Stomach (tissue), 9 donors: ENCODE data around the gene FAM241B. TPM values are rescaled to one million over a fixed set of nuclear protein-coding genes. Genes with fewer than 3 reads are reported as not detected.

ENCODE experiments used
- DNase-seq, 2 donors: peaks; one replicate each; pipeline versions ENCODE4 v3.0.0 to v3.0.0-alpha.2; 2013 to 2019
- H3K27ac ChIP-seq, 5 donors: fragments of 200-600 bp in 4 of 5; sonication (generic) in 4 of 5; one replicate each; pipeline ENCODE4 v1.5.1; 2013 to 2019; ENCODE audit warnings: mild to moderate bottlenecking in 1 of 5, moderate library complexity in 1 of 5
- H3K27me3 ChIP-seq, 3 donors: fragments of 200-600 bp; sonication (generic); one replicate each; pipeline ENCODE4 v1.5.1; 2017 to 2019; ENCODE audit warnings: mixed run types in 1 of 3
- H3K36me3 ChIP-seq, 4 donors: fragments of 200-600 bp; sonication (generic); 1 replicate in 3 of 4; 2 replicates in 1 of 4; pipeline ENCODE4 v1.5.1; 2016 to 2019
- H3K4me1 ChIP-seq, 4 donors: fragments of 200-600 bp; sonication (generic); one replicate each; pipeline ENCODE4 v1.5.1; 2016 to 2019
- H3K4me3 ChIP-seq, 4 donors: fragments of 200-600 bp; sonication (generic) in 3 of 4; one replicate each; pipeline ENCODE4 v1.5.1; 2016 to 2019; ENCODE audit warnings: mild to moderate bottlenecking in 1 of 4
- H3K9me3 ChIP-seq, 4 donors: fragments of 200-600 bp; sonication (generic); one replicate each; pipeline ENCODE4 v1.5.1; 2016 to 2019
- EP300 ChIP-seq: sonication (generic); formaldehyde crosslinking; IDR thresholded peaks from one replicate; pipeline ENCODE4 v1.6.1; 2017; ENCODE audit warnings: antibody characterized with exemption
- POLR2A ChIP-seq, 4 donors: fragments of 450-650 bp; IDR thresholded peaks; one replicate each; pipeline ENCODE4 v1.6.1; 2016; ENCODE audit warnings: antibody characterized with exemption in 4 of 4, control low read depth in 2 of 4, mild to moderate bottlenecking in 1 of 4, moderate library complexity in 1 of 4
- POLR2AphosphoS5 ChIP-seq, 3 donors: sonication (generic); formaldehyde crosslinking; IDR thresholded peaks; one replicate each; pipeline ENCODE4 v1.6.1; 2016; ENCODE audit warnings: antibody characterized with exemption in 3 of 3
- WGBS, 5 donors: extraction: QIAGEN DNeasy Blood & Tissue Kit in 3 of 5; methylation state at CpG; one replicate each; pipeline versions ENCODE4 v1.1.5 to v1.1.7; 2013 to 2018; 5-methylcytosine and 5-hydroxymethylcytosine counted together
- intact Hi-C: fragments of 100-400 bp; cut with DNase I; formaldehyde crosslinking; loops from one replicate; pipeline ENCODE4 v1.15.1; 2023; ENCODE audit warnings: low total_unique reads
- polyA plus RNA-seq, 3 donors: library from polyadenylated mRNA; stranded (reverse); fragments of 200-250 nt; gene quantifications; one replicate each; pipeline ENCODE4 v1.2.3, GENCODE V29; 2013
- total RNA-seq, 5 donors: library from RNA; depleted of rRNA; stranded (reverse); fragments of >200 nt; gene quantifications; one replicate each; pipeline versions ENCODE4 v1.1.0 to v1.2.3, GENCODE V29; 2014 to 2016
- TF ChIP-seq, protein P1 (sequence below), 7 experiments: fragments of 450-650 bp in 4 of 7; fragments of 200-600 bp in 3 of 7; sonication (generic) in 3 of 7; IDR thresholded peaks; one replicate each; pipeline ENCODE4 v1.5.1; 2016 to 2019; ENCODE audit warnings: antibody characterized with exemption in 7 of 7, control low read depth in 2 of 7, mild to moderate bottlenecking in 1 of 7
- donor health status: healthy with polysubstance abuse.
- donor health status: Bipolar disorder and iron deficiency.
- donor health status: healthy.

The FAM241B gene
- total and polyA plus RNA-seq, 8 donors = 0.55 to 7.4 (median 4.0) TPM; not detected in 3

DNA sequence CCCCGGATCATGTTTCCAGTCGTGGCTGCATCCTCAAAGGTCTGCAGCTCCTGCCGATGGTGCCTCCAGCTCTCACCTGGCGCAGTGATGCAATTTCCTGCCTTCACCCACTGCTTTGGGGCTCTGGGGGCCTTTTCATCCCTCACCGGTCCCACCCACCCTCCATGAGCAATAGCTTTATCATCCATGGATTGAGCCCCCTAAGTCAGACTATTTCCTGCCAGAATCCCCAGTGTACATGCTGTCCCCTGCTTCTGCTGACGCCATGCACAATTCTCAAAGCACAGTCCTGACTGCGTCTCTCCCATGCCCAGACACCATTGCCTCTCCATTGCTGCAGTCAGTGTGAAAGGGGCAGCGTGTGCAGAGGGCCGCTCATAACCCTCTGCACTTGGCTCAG lies 49.7 kb downstream of the FAM241B start:
- DNase-seq = no peak
- no peak overlapping the region for H3K27ac ChIP-seq
- TF ChIP-seq POLR2A (IDR thresholded peaks at IDR 0.05) = no peak
- TF ChIP-seq, protein P1, sequence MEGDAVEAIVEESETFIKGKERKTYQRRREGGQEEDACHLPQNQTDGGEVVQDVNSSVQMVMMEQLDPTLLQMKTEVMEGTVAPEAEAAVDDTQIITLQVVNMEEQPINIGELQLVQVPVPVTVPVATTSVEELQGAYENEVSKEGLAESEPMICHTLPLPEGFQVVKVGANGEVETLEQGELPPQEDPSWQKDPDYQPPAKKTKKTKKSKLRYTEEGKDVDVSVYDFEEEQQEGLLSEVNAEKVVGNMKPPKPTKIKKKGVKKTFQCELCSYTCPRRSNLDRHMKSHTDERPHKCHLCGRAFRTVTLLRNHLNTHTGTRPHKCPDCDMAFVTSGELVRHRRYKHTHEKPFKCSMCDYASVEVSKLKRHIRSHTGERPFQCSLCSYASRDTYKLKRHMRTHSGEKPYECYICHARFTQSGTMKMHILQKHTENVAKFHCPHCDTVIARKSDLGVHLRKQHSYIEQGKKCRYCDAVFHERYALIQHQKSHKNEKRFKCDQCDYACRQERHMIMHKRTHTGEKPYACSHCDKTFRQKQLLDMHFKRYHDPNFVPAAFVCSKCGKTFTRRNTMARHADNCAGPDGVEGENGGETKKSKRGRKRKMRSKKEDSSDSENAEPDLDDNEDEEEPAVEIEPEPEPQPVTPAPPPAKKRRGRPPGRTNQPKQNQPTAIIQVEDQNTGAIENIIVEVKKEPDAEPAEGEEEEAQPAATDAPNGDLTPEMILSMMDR (IDR thresholded peaks at IDR 0.05) = no peak
- TF ChIP-seq POLR2AphosphoS5 (IDR thresholded peaks at IDR 0.05) = no peak
- no peak for TF ChIP-seq EP300
- no peaks in the 10 kb centered on the region for H3K36me3 ChIP-seq
- 69 to 81% (median 79%) methylated on average over 9 of the region's 9 CpGs for WGBS, 5 donors
- H3K4me1 ChIP-seq = peaks cover 0 to 12% (median 5%) of the 10 kb centered on the region in 4 donors
- peaks cover 0 to 48% (median 5%) of the 10 kb centered on the region in 3 donors for H3K27me3 ChIP-seq
- no peaks in the 10 kb centered on the region for H3K9me3 ChIP-seq
- intact Hi-C loops = no loop called here
- no peak overlapping the region for H3K4me3 ChIP-seq

DNA sequence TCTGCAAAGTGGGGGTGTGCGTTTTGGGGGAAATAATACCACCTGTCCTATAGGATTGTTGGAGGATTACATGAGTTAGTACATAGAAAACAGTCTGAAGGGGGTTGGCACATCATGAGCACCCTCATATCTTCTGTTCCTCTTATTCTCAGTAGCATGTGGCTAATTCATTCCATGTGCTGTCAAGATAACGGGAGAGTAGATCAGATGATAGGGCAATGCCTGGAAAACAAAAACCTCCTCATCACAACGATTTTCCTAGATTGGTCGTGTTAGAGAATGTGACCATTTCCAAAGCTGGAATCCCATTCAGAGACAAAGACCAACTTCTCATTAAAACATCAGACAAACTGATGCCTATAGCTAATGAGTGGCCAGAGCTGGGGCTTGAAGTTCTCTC lies 50.6 kb downstream of the FAM241B start:
- 66 to 75% (median 69%) methylated on average over 4 of the region's 4 CpGs for WGBS, 5 donors
- no peak overlapping the region for H3K4me3 ChIP-seq
- no peak for DNase-seq
- peaks cover 0 to 18% (median 9%) of the 10 kb centered on the region in 4 donors for H3K4me1 ChIP-seq
- intact Hi-C loops = no loop called here
- TF ChIP-seq POLR2AphosphoS5 (IDR thresholded peaks at IDR 0.05) (no peak), POLR2A (IDR thresholded peaks at IDR 0.05) (no peak), EP300 (no peak)
- TF ChIP-seq, protein P1 (IDR thresholded peaks at IDR 0.05) = no peak
- H3K27ac ChIP-seq = no peak overlapping the region
- H3K36me3 ChIP-seq = no peaks in the 10 kb centered on the region
- peaks cover 0 to 41% (median 5%) of the 10 kb centered on the region in 3 donors for H3K27me3 ChIP-seq
- H3K9me3 ChIP-seq = no peaks in the 10 kb centered on the region

DNA sequence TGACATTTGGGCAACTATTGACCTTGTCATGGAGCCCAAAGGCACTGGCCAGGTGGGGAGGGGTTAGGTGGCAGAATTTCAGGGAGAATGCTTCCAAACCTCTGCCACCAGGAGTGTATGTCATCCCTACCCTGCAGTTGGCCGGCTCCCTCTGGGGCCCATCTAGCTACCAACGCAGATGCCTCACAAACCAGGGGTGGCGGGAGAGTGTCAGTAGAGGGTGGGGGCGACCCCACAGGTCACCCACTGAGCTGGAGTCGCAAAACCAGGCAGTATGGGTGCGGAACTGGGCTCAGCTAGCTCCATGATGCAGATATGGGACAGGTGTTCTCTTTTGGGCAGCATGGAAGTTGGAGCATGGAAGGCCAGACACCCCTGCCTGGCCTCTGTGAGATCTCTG lies 51.4 kb downstream of the FAM241B start:
- Histone ChIP-seq H3K36me3 (no peaks in the 10 kb centered on the region), H3K4me1 (peaks cover 0 to 26% (median 14%) of the 10 kb centered on the region in 4 donors), H3K27me3 (peaks cover 0 to 37% (median 5%) of the 10 kb centered on the region in 3 donors), H3K27ac (no peak overlapping the region), H3K9me3 (no peaks in the 10 kb centered on the region), H3K4me3 (no peak overlapping the region)
- TF ChIP-seq EP300 = no peak
- TF ChIP-seq, protein P1 (IDR thresholded peaks at IDR 0.05) = no peak
- no peak for TF ChIP-seq POLR2A (IDR thresholded peaks at IDR 0.05)
- TF ChIP-seq POLR2AphosphoS5 (IDR thresholded peaks at IDR 0.05) = no peak
- WGBS, 5 donors = 72 to 90% (median 87%) methylated on average over 3 to 6 of the region's 6 CpGs
- intact Hi-C loops = no loop called here
- no peak for DNase-seq

DNA sequence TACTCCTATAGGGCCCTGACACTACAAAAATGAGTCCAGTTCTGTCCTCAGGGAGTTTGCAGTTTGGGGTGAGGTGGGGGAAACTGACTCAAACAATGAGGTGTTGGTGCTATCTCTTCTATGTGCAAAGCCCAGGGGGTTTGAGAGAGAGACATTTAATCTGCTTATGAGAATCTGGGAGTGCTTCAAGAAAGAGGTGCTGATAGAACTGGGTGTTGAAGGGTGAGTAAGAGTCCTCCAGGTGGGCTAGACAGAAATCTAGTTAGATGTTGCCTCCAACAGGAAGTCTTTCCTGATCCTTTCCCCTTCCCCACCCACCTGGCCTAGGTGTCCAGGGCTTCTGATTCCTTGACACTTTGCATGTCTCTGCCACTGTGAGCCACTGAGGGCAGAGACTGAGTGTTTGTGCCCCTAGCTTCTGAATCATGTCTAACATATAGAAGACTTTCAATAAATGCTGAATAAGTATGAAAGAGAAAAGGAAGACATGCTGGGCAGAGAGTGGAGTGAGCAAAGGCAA lies 53.0 kb downstream of the FAM241B start:
- TF ChIP-seq POLR2A (IDR thresholded peaks at IDR 0.05) = no peak
- TF ChIP-seq, protein P1 (IDR thresholded peaks at IDR 0.05) = no peak
- Histone ChIP-seq H3K27ac (no peak overlapping the region), H3K4me1 (peaks cover 0 to 31% (median 17%) of the 10 kb centered on the region in 4 donors), H3K27me3 (peaks cover 0 to 29% (median 5%) of the 10 kb centered on the region in 3 donors), H3K4me3 (no peak overlapping the region), H3K9me3 (no peaks in the 10 kb centered on the region), H3K36me3 (no peaks in the 10 kb centered on the region)
- intact Hi-C loops = no loop called here
- DNase-seq = no peak

Other genes starting within 250 kb of the FAM241B start
- 100 to 1,000 TPM in 1 of 5 donors, 10 to 100 TPM in 3, 1 to 10 TPM in 1; 5.7 to 133 (median 14.3) TPM for gene TACR2, start 213.3 kb upstream of the FAM241B start, total RNA-seq
- gene TACR2, start 213.3 kb upstream of the FAM241B start, polyA plus RNA-seq = 10 to 100 TPM in 1 of 3 donors, under 1 TPM in 1, not detected in 1; 0.56 to 67.8 TPM
- gene TSPAN15, start 178.8 kb upstream of the FAM241B start, total RNA-seq = 100 to 1,000 TPM in 1 of 5 donors, 10 to 100 TPM in 4; 23.5 to 153 (median 97.4) TPM
- 10 to 100 TPM; 35.4 to 67.8 (median 55.8) TPM for gene TSPAN15, start 178.8 kb upstream of the FAM241B start, polyA plus RNA-seq
- not detected for gene NEUROG3, start 56.8 kb upstream of the FAM241B start, total RNA-seq
- gene NEUROG3, start 56.8 kb upstream of the FAM241B start, polyA plus RNA-seq = not detected
- gene COL13A1, start 171.7 kb downstream of the FAM241B start, total RNA-seq = 1 to 10 TPM in 4 of 5 donors, under 1 TPM in 1; 0.58 to 9.9 (median 7.1) TPM
- gene COL13A1, start 171.7 kb downstream of the FAM241B start, polyA plus RNA-seq = 1 to 10 TPM; 1.2 to 7.2 (median 1.4) TPM